Measurements from ENCODE around the gene VAMP5. TPM values are rescaled to one million over a fixed set of nuclear protein-coding genes. Genes with fewer than 3 reads are reported as not detected.

The VAMP5 gene
- total and polyA plus RNA-seq, 2 donors (not counting 3 experiments of a cell fraction or from before 2014, with no cell fraction given) = 186 to 624 TPM

- no peak for DNase-seq (ENCODE audit: low read depth, low spot score)
- Histone ChIP-seq H3K27me3 (ENCODE audit: control insufficient read depth in 2 of 2, insufficient read depth in 2 of 2, low read length in 2 of 2) (peaks cover 0 to 8% of the 10 kb centered on the region in 2 experiments), H2AFZ (ENCODE audit: low read depth, low read length) (no peak overlapping the region), H3K4me2 (ENCODE audit: insufficient read depth, low read length) (no peak overlapping the region), H3K79me2 (ENCODE audit: control insufficient read depth, insufficient read depth, low read length) (no peaks in the 10 kb centered on the region), H3K27ac (ENCODE audit: insufficient read depth, low read depth, low read length) (no peak overlapping the region), H3K9me3 (replicated peaks; ENCODE audit: control insufficient read depth, insufficient read depth, low read length) (no peaks in the 10 kb centered on the region), H3K4me3 (replicated peaks in 1 of 3; ENCODE audit: insufficient read depth in 1 of 3, low read depth in 1 of 3, low read length in 3 of 3) (no peak overlapping the region), H3K4me1 (ENCODE audit: control insufficient read depth, extremely low read depth, insufficient read depth, low read length) (peaks cover 22% of the 10 kb centered on the region), H3K9me1 (replicated peaks; ENCODE audit: control insufficient read depth, extremely low read depth, insufficient read depth, low read length) (no peaks in the 10 kb centered on the region), H4K20me1 (replicated peaks; ENCODE audit: control insufficient read depth, extremely low read depth, insufficient read depth, low read length) (no peaks in the 10 kb centered on the region), H3K36me3 (ENCODE audit: control insufficient read depth in 2 of 2, extremely low read depth in 1 of 2, insufficient read depth in 2 of 2, low read length in 2 of 2) (no peaks in the 10 kb centered on the region), H3K9ac (replicated peaks; ENCODE audit: extremely low read depth, insufficient read depth, low read length) (no peak overlapping the region)
- TF ChIP-seq POLR2AphosphoS5 (IDR thresholded peaks at IDR 0.05; ENCODE audit: insufficient read depth, low read depth, low read length) (no peak), CTCF (IDR thresholded peaks at IDR 0.05; ENCODE audit: extremely low read depth in 1 of 2, insufficient read depth in 1 of 2, low read depth in 1 of 2, low read length in 2 of 2) (no peak), EZH2 (IDR thresholded peaks at IDR 0.05; ENCODE audit: borderline replicate concordance, low read depth, low read length, severe bottlenecking) (no peak), MYC (IDR thresholded peaks at IDR 0.05; ENCODE audit: low read depth, low read length) (no peak), FOS (IDR thresholded peaks at IDR 0.05; ENCODE audit: borderline replicate concordance, insufficient read depth, low read length) (no peak), MAX (IDR thresholded peaks at IDR 0.05; ENCODE audit: insufficient read depth, insufficient read length) (no peak), JUN (IDR thresholded peaks at IDR 0.05; ENCODE audit: borderline replicate concordance, insufficient read depth, insufficient read length, low read depth) (no peak), POLR2A (IDR thresholded peaks at IDR 0.05; ENCODE audit: low read depth, low read length) (no peak)
- ChIA-PET CTCF (interaction anchor here (1.2 to 1.5 kb wide), 2 partner anchors 15 to 24 kb away, joined by 3 read pairs; no protein-coding TSS in a partner anchor), POLR2A (interaction anchor here (0.6 to 1.2 kb wide), 3 partner anchors 12 to 107 kb away, joined by 4 to 5 read pairs (median 4); no protein-coding TSS in a partner anchor)
- no TSS peak for BruUV-seq (replicated peaks)
- intact Hi-C loops (cut with micrococcal nuclease) (no loop called here), dilution Hi-C loops (cut with MboI; ENCODE audit: extremely low pct_ligation_motif_present, low sequenced_read_pairs) (no loop called here)
- no peak for FAIRE-seq
These were observed 8.5 kb upstream of the VAMP5 start for GRCh38 chr2:85575739-85576138.
